ENCODE measurements around the gene IFTAP.

The IFTAP gene

DNA sequence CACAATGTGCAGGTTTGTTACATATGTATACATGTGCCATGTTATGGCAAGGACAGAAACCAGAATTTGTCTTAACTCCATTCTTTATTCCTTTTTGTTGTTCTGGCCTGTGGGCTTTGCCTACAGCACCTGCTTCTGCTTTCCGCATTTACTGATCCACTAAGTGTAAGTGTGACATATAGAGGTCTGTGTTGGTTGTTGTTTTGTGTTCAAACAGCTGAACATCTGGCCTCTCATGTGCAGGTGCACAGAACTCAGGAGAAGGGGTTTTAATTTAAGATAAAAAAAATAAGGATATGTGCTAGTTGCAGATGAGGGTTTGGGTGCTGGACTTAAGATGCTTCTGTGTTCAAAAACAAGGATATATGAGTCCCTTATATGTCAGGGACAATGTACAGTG is 89.5 kb downstream of the IFTAP start:
- TF ChIP-seq, protein P1, sequence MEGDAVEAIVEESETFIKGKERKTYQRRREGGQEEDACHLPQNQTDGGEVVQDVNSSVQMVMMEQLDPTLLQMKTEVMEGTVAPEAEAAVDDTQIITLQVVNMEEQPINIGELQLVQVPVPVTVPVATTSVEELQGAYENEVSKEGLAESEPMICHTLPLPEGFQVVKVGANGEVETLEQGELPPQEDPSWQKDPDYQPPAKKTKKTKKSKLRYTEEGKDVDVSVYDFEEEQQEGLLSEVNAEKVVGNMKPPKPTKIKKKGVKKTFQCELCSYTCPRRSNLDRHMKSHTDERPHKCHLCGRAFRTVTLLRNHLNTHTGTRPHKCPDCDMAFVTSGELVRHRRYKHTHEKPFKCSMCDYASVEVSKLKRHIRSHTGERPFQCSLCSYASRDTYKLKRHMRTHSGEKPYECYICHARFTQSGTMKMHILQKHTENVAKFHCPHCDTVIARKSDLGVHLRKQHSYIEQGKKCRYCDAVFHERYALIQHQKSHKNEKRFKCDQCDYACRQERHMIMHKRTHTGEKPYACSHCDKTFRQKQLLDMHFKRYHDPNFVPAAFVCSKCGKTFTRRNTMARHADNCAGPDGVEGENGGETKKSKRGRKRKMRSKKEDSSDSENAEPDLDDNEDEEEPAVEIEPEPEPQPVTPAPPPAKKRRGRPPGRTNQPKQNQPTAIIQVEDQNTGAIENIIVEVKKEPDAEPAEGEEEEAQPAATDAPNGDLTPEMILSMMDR (IDR thresholded peaks at IDR 0.05), result no peak

DNA sequence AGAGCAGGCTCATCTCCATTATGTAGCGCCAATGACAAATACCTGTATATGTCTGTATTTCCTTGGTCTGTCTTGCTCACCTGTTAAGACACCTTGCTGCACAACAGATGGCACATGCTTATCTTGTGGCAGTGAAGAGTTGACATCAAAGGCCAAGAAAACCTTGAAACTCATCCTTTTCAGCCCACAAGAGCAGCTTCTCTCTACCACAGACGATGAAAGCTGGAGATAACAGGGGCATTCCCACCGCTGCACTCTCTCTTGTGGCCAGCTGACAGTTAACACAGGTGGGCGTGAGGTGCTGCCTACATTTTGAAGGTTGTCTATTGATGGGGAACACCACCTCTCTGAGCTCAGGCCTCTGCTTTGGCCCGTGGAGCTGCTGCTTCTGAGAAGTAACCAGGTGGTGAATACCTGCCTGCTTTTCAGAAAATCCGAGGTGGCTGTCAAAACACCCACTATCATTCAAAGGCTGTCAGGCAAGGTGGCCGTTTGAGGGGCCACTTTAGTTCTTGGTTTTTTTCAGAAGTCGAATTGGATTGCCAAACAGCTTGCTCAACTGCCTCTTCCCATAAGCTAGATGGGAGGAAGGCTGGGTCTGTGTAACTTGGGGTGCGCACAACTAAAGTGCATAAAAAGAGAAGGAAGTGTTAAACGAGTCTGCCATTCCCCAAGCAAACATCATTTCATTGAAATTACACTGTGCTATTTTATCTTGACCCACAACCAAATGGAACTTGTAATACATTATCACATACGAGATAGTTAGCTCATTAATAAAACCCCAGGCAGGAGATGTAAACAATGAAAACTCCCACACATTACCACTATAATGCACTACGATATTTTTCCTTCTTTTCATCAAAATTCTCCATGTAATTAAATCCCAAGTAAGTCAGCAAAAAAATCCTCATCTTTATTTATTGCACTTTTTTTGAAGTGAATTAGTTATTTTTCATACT is 90.8 kb downstream of the IFTAP start:
- TF ChIP-seq, protein P1 (IDR thresholded peaks at IDR 0.05), result no peak

DNA sequence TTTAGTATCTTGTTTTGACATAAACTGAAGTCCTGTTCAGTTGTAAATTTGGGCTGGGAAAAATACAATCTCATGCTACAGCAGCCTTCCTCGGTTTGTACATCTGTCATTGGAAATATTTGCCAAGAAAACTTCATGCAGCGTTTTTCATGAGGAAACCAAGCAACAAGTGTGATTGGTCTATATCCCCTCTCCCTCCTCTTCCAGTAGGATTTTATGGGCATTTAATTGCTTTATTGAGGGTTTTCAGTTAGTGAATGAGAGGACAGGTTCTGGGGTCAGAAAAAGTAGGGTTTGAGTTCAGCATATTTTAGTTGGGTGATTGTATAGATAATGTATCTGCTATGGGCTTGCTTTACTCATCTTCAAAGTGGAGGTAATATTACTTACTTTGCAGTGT is 93.8 kb downstream of the IFTAP start:
- TF ChIP-seq, protein P1 (IDR thresholded peaks at IDR 0.05), result no peak

DNA sequence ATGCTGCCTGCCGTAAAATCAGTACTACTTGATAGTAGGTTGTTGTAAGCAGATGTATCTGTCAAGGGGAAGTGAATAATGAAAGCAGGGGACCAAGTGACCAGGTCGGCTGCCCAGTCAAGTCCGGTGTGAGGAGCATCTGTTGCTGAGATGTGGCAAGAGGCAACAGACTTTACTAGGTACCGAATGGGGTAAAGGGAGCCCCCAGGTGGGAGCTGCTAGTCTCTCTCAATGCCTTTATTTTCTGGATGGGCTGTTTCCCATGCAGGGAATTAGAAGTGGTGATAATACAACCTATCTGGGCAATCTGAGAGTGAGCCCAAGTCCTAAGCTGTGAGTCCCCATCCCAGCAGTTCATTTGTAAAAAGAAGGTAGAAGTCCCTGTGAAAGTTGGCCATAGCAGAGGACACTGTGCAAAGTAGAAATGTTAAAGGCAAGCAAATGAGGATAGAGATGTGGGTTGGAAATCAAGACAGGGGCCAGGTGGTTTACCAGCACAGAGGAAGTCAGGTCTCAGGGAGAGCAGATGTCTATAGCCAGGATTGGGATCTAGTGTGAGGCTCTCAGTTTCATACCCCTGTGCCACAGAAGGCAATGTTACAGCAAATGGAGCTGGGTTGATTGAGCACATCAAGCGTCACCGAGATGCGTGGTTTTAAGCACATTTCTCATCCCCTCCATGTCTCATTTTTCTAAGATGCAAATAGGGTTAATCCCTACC is 94.4 kb downstream of the IFTAP start:
- TF ChIP-seq, protein P1 (IDR thresholded peaks at IDR 0.05), result no peak

DNA sequence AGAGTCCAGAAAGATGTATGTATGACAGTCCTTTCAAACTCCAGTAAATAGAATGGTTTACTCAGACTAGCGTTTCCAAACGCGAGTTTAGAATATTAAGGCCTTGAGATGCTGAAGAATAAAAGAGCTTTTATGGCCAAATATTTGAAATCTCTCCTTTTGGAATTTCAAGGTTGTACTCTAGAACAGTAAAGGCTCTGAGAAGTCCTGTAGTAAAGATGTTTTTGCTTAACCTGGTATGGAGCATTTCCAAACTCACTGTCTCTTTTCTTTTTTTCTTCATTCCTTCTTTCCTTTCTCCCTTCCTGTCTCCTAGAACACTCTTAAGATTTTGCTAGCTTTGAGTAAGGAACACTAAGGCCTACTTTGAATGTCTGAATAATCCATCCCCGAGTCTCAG is 95.1 kb downstream of the IFTAP start:
- TF ChIP-seq, protein P1 (IDR thresholded peaks at IDR 0.05), result no peak

DNA sequence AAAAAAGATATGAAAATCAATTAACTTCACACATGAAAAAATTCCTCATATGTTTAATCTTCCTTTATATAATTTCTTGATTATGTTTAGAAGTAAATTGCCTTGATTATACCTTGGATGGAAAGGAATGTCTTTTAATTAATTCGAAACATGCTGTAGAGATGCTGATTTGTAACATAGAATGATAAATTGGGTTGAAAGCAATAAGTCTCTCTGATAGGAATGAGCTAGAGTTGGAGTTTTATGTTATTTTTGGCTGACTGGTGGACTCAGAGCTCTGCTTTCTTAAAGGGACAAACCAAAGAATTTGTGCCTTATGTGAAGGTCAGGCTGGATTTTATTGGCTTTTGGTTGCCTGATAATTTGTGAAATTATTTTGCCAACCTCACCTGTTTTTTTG is 98.4 kb downstream of the IFTAP start:
- TF ChIP-seq, protein P1 (IDR thresholded peaks at IDR 0.05), result no peak

DNA sequence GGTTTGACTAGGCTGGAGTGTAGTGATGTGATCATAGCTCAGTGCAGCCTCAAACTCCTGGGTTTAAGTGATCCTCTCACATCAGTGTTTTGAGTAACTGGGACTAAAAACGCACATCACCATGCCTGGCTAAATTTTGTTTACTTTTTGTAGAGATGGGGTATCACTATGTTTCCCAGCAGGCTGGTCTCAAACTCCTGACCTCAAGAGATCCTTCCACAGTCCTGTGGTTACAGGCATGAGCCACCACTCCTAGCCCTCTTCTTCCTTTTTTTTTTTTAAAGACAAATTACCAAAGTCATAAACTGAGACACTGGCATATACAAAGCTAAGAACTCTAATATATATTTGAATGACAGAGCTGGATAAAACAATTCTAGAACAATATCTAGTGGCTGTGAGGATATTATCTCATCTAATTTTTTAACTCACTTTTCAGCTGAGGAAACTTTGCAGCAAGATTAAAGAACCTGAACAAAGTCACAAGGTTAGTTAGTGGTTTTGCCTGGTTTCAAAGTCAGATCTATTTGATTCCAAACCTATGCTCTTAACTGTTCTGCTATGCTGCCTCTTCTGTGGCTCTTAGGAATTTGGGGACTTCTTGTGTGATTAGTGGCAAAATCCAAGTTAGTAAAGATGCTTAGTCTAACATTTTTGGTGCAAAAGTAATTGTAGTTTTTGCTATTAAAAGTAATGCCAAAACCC is 99.0 kb downstream of the IFTAP start:
- TF ChIP-seq, protein P1 (IDR thresholded peaks at IDR 0.05), result no peak
